Peyer's patch (tissue), 4 donors: ENCODE measurements around the gene PLA2G2C. TPM values are rescaled to one million over a fixed set of nuclear protein-coding genes. Genes with fewer than 3 reads are reported as not detected.
A peak's percentile ranks its signal among the peaks of the same experiment; 100 is the strongest.

Source experiments
- DNase-seq, 3 donors: peaks; one replicate each; pipeline ENCODE4 v3.0.0-alpha.2; 2017 to 2019
- H3K27ac ChIP-seq, 4 donors: fragments of 200-600 bp; sonication (generic); one replicate each; pipeline ENCODE4 v1.5.1; 2016 to 2019
- H3K27me3 ChIP-seq, 2 donors: fragments of 200-600 bp; sonication (generic); one replicate each; pipeline ENCODE4 v1.5.1; 2019
- H3K36me3 ChIP-seq, 3 donors: fragments of 200-600 bp; sonication (generic); one replicate each; pipeline ENCODE4 v1.5.1; 2016 to 2019
- H3K4me1 ChIP-seq, 4 donors: fragments of 200-600 bp; sonication (generic); one replicate each; pipeline ENCODE4 v1.5.1; 2016 to 2019
- H3K4me3 ChIP-seq, 4 donors: fragments of 200-600 bp; sonication (generic); 1 replicate in 3 of 4; 2 replicates in 1 of 4; pipeline ENCODE4 v1.5.1; 2016 to 2019; ENCODE audit warnings: mild to moderate bottlenecking in 1 of 4
- H3K9me3 ChIP-seq, 4 donors: fragments of 200-600 bp; sonication (generic); one replicate each; pipeline ENCODE4 v1.5.1; 2016 to 2019; ENCODE audit warnings: mild to moderate bottlenecking in 1 of 4
- CTCF ChIP-seq, 6 experiments: fragments of 450-650 bp in 4 of 6; fragments of 200-600 bp in 2 of 6; sonication (generic) in 1 of 6; IDR thresholded peaks; one replicate each; pipeline ENCODE4 v1.5.1; 2017 to 2019; ENCODE audit warnings: antibody characterized with exemption in 6 of 6, mild to moderate bottlenecking in 3 of 6, moderate library complexity in 1 of 6
- POLR2A ChIP-seq, 2 donors: fragments of 450-650 bp; IDR thresholded peaks; one replicate each; pipeline ENCODE4 v1.5.1; 2017; ENCODE audit warnings: antibody characterized with exemption in 2 of 2, mild to moderate bottlenecking in 2 of 2, moderate library complexity in 2 of 2
- total RNA-seq, 4 donors: library from RNA; depleted of rRNA; stranded (reverse); fragments of >200 nt; gene quantifications; one replicate each; pipeline ENCODE4 v1.1.0, GENCODE V29; 2016

PLA2G2C gene
- total RNA-seq, 4 donors from 2014 or later = 1.0 TPM; not detected in 3

- peak in 1 of 3 donors; percentile 38 for DNase-seq
- TF ChIP-seq POLR2A (IDR thresholded peaks at IDR 0.05) = no peak
- no peak for TF ChIP-seq CTCF (IDR thresholded peaks at IDR 0.05)
- H3K4me3 ChIP-seq = no peak overlapping the region
Observed at GRCh38 chr1:20139776-20140612, 46.3 kb downstream of the PLA2G2C start.

GRCh38 chr1:20138961-20139550, 47.3 kb downstream of the PLA2G2C start, which contains the start of gene PLA2G2F:
TSS of gene PLA2G2F (plus strand) at chr1:20139323. CDS start at chr1:20139428, 105 bp downstream.
- Histone ChIP-seq H3K27me3 (no peaks in the 10 kb centered on the region), H3K4me1 (no peaks in the 10 kb centered on the region), H3K27ac (no peak within 1 kb of the TSS), H3K9me3 (no peaks in the 10 kb centered on the region), H3K36me3 (no peaks in the 10 kb centered on the region), H3K4me3 (no peak within 1 kb of the TSS)
- TF ChIP-seq CTCF (IDR thresholded peaks at IDR 0.05) (no peak), POLR2A (IDR thresholded peaks at IDR 0.05) (no peak)
- no peak for DNase-seq

More at GRCh38 chr1:20139776-20140612, 46.3 kb downstream of the PLA2G2C start:
- no peaks in the 10 kb centered on the region for H3K9me3 ChIP-seq
- no peaks in the 10 kb centered on the region for H3K4me1 ChIP-seq
- H3K27me3 ChIP-seq = no peaks in the 10 kb centered on the region
- no peaks in the 10 kb centered on the region for H3K36me3 ChIP-seq
- no peak overlapping the region for H3K27ac ChIP-seq

GRCh38 chr1:20138346-20138745, 48.0 kb downstream of the PLA2G2C start:
- no peak for TF ChIP-seq CTCF (IDR thresholded peaks at IDR 0.05)
- no peak for TF ChIP-seq POLR2A (IDR thresholded peaks at IDR 0.05)

GRCh38 chr1:20137604-20138003, 48.7 kb downstream of the PLA2G2C start:
- Histone ChIP-seq H3K36me3 (no peaks in the 10 kb centered on the region), H3K27ac (no peak overlapping the region), H3K27me3 (no peaks in the 10 kb centered on the region), H3K4me1 (no peaks in the 10 kb centered on the region), H3K4me3 (no peak overlapping the region), H3K9me3 (no peaks in the 10 kb centered on the region)
- no peak for DNase-seq
- TF ChIP-seq CTCF (IDR thresholded peaks at IDR 0.05) = no peak
- no peak for TF ChIP-seq POLR2A (IDR thresholded peaks at IDR 0.05)

More at GRCh38 chr1:20138346-20138745, 48.0 kb downstream of the PLA2G2C start:
- DNase-seq = no peak
- no peak overlapping the region for H3K27ac ChIP-seq
- no peaks in the 10 kb centered on the region for H3K27me3 ChIP-seq
- H3K36me3 ChIP-seq = no peaks in the 10 kb centered on the region
- H3K4me3 ChIP-seq = no peak overlapping the region
- no peaks in the 10 kb centered on the region for H3K4me1 ChIP-seq
- H3K9me3 ChIP-seq = no peaks in the 10 kb centered on the region

GRCh38 chr1:20137055-20137454, 49.3 kb downstream of the PLA2G2C start:
- no peak overlapping the region for H3K4me3 ChIP-seq
- TF ChIP-seq CTCF (IDR thresholded peaks at IDR 0.05) (no peak), POLR2A (IDR thresholded peaks at IDR 0.05) (no peak)
- no peak overlapping the region for H3K27ac ChIP-seq
- no peaks in the 10 kb centered on the region for H3K27me3 ChIP-seq
- no peaks in the 10 kb centered on the region for H3K4me1 ChIP-seq
- no peak for DNase-seq
- no peaks in the 10 kb centered on the region for H3K9me3 ChIP-seq
- no peaks in the 10 kb centered on the region for H3K36me3 ChIP-seq
